SK-N-SH treated with all-trans-retinoic acid at 6 μM for 48 hours (cell line): ENCODE data around the gene EFHD1.

Source experiments
- ATAC-seq: fragments of 200-7000 bp; cut with Tn5 transposase; 3 replicates; pipeline ENCODE4 v1.9.1; 2020; ENCODE audit warnings: mild to moderate bottlenecking, moderate library complexity
- ARNTL ChIP-seq: fragments of 450-650 bp; formaldehyde crosslinking; IDR thresholded peaks from 2 replicates; pipeline ENCODE4 v1.5.0; 2020; ENCODE audit warnings: low read depth, mild to moderate bottlenecking, moderate library complexity, borderline replicate concordance
- CREB5 ChIP-seq: fragments of 250-450 bp; sonication (Bioruptor Pico); IDR thresholded peaks from 2 replicates; pipeline ENCODE4 v1.5.1; 2020; ENCODE audit warnings: low read depth, mild to moderate bottlenecking, moderate library complexity
- CSDC2 ChIP-seq: fragments of 250-450 bp; sonication (Bioruptor Pico); IDR thresholded peaks from 2 replicates; pipeline ENCODE4 v1.5.0; 2020; ENCODE audit warnings: mild to moderate bottlenecking, moderate library complexity
- CSRNP3 ChIP-seq: fragments of 250-450 bp; sonication (Bioruptor Pico); IDR thresholded peaks from 2 replicates; pipeline ENCODE4 v1.5.1; 2021; ENCODE audit warnings: mild to moderate bottlenecking, moderate library complexity
- ESRRG ChIP-seq: fragments of 250-450 bp; sonication (Bioruptor Pico); IDR thresholded peaks from 2 replicates; pipeline ENCODE4 v1.6.1; 2021; ENCODE audit warnings: mild to moderate bottlenecking
- GLIS3 ChIP-seq: fragments of 250-450 bp; sonication (Bioruptor Pico); IDR thresholded peaks from 2 replicates; pipeline ENCODE4 v1.5.0; 2020; ENCODE audit warnings: mild to moderate bottlenecking, moderate library complexity
- ISL1 ChIP-seq: fragments of 250-450 bp; sonication (Bioruptor Pico); IDR thresholded peaks from 2 replicates; pipeline ENCODE4 v2.1.2; 2022; ENCODE audit warnings: mild to moderate bottlenecking, moderate library complexity
- PPARA ChIP-seq: fragments of 250-450 bp; sonication (Bioruptor Pico); IDR thresholded peaks from 2 replicates; pipeline ENCODE4 v1.5.0; 2020; ENCODE audit warnings: mild to moderate bottlenecking, borderline replicate concordance
- RARB ChIP-seq: fragments of 250-450 bp; sonication (Bioruptor Pico); IDR thresholded peaks from 2 replicates; pipeline ENCODE4 v1.8.0; 2021; ENCODE audit warnings: mild to moderate bottlenecking, moderate library complexity
- SNAI2 ChIP-seq: fragments of 250-450 bp; sonication (Bioruptor Pico); IDR thresholded peaks from 2 replicates; pipeline ENCODE4 v1.5.0; 2020; ENCODE audit warnings: mild to moderate bottlenecking, moderate library complexity
- TCF4 ChIP-seq: fragments of 250-450 bp; sonication (Bioruptor Pico); IDR thresholded peaks from 2 replicates; pipeline ENCODE4 v1.8.0; 2021; ENCODE audit warnings: mild to moderate bottlenecking, moderate library complexity, borderline replicate concordance
- TOX ChIP-seq: fragments of 250-450 bp; sonication (Bioruptor Pico); IDR thresholded peaks from 2 replicates; pipeline ENCODE4 v1.8.0; 2021; ENCODE audit warnings: mild to moderate bottlenecking, moderate library complexity, borderline replicate concordance
- ZC3H10 ChIP-seq: fragments of 250-450 bp; sonication (Bioruptor Pico); IDR thresholded peaks from 2 replicates; pipeline ENCODE4 v1.5.1; 2021; ENCODE audit warnings: mild to moderate bottlenecking, moderate library complexity
- ZFP3 ChIP-seq: fragments of 250-450 bp; sonication (Bioruptor Pico); IDR thresholded peaks from 2 replicates; pipeline ENCODE4 v1.5.0; 2020; ENCODE audit warnings: mild to moderate bottlenecking, moderate library complexity
- ZFP30 ChIP-seq: fragments of 450-650 bp; formaldehyde crosslinking; IDR thresholded peaks from 2 replicates; pipeline ENCODE4 v1.5.0; 2022; ENCODE audit warnings: mild to moderate bottlenecking, moderate library complexity
- ZNF565 ChIP-seq: fragments of 450-650 bp; formaldehyde crosslinking; conservative IDR thresholded peaks from 2 replicates; pipeline ENCODE4 v1.5.0; 2020; ENCODE audit warnings: low read depth, mild to moderate bottlenecking, moderate library complexity
- ZNF70 ChIP-seq: fragments of 450-650 bp; formaldehyde crosslinking; IDR thresholded peaks from 2 replicates; pipeline ENCODE4 v1.5.0; 2020; ENCODE audit warnings: mild to moderate bottlenecking, moderate library complexity
- ZNF8 ChIP-seq: fragments of 450-650 bp; formaldehyde crosslinking; IDR thresholded peaks from 2 replicates; pipeline ENCODE4 v1.5.0; 2020; ENCODE audit warnings: mild to moderate bottlenecking, moderate library complexity
- TF ChIP-seq, protein P1 (sequence below): fragments of 250-450 bp; sonication (Bioruptor Pico); IDR thresholded peaks from 2 replicates; pipeline ENCODE4 v1.8.0; 2021; ENCODE audit warnings: low read depth, mild to moderate bottlenecking, moderate library complexity, borderline replicate concordance
- TF ChIP-seq, protein P2 (sequence below): fragments of 250-450 bp; sonication (Bioruptor Pico); IDR thresholded peaks from 2 replicates; pipeline ENCODE4 v1.8.0; 2020; ENCODE audit warnings: mild to moderate bottlenecking, moderate library complexity, borderline replicate concordance
- TF ChIP-seq, protein P3 (sequence below): fragments of 250-450 bp; sonication (Bioruptor Pico); IDR thresholded peaks from 2 replicates; pipeline ENCODE4 v1.5.0; 2020; ENCODE audit warnings: mild to moderate bottlenecking, moderate library complexity

The EFHD1 gene

GRCh38 chr2:232658217-232658785 is 24.9 kb downstream of the EFHD1 start:
- ATAC-seq, result 0 out of 3 replicates have a peak, but pooled peaks have one; percentile 40
- TF ChIP-seq CREB5, result no peak
- no peak for TF ChIP-seq PPARA
- TF ChIP-seq, protein P1, sequence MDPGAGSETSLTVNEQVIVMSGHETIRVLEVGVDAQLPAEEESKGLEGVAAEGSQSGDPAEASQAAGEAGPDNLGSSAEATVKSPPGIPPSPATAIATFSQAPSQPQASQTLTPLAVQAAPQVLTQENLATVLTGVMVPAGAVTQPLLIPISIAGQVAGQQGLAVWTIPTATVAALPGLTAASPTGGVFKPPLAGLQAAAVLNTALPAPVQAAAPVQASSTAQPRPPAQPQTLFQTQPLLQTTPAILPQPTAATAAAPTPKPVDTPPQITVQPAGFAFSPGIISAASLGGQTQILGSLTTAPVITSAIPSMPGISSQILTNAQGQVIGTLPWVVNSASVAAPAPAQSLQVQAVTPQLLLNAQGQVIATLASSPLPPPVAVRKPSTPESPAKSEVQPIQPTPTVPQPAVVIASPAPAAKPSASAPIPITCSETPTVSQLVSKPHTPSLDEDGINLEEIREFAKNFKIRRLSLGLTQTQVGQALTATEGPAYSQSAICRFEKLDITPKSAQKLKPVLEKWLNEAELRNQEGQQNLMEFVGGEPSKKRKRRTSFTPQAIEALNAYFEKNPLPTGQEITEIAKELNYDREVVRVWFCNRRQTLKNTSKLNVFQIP (CRISPR knock-in tag), result no peak
- no peak for TF ChIP-seq GLIS3
- no peak for TF ChIP-seq ARNTL (CRISPR knock-in tag)
- no peak for TF ChIP-seq SNAI2 (CRISPR knock-in tag)
- TF ChIP-seq, all 23 proteins: peak for 0

- no peak for ATAC-seq
- TF ChIP-seq PPARA, result no peak
- no peak for TF ChIP-seq SNAI2 (CRISPR knock-in tag)
- no peak for TF ChIP-seq ZFP30 (CRISPR knock-in tag)
- no peak for TF ChIP-seq ZFP3 (CRISPR knock-in tag)
- TF ChIP-seq ZNF70 (CRISPR knock-in tag), result no peak
- no peak for TF ChIP-seq ARNTL (CRISPR knock-in tag)
- TF ChIP-seq GLIS3, result no peak
- no peak for TF ChIP-seq CSRNP3 (CRISPR knock-in tag)
- TF ChIP-seq ZC3H10 (CRISPR knock-in tag), result no peak
- TF ChIP-seq, protein P2, sequence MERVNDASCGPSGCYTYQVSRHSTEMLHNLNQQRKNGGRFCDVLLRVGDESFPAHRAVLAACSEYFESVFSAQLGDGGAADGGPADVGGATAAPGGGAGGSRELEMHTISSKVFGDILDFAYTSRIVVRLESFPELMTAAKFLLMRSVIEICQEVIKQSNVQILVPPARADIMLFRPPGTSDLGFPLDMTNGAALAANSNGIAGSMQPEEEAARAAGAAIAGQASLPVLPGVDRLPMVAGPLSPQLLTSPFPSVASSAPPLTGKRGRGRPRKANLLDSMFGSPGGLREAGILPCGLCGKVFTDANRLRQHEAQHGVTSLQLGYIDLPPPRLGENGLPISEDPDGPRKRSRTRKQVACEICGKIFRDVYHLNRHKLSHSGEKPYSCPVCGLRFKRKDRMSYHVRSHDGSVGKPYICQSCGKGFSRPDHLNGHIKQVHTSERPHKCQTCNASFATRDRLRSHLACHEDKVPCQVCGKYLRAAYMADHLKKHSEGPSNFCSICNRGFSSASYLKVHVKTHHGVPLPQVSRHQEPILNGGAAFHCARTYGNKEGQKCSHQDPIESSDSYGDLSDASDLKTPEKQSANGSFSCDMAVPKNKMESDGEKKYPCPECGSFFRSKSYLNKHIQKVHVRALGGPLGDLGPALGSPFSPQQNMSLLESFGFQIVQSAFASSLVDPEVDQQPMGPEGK (CRISPR knock-in tag), result no peak
- TF ChIP-seq ZNF8, result no peak
- TF ChIP-seq, protein P3, sequence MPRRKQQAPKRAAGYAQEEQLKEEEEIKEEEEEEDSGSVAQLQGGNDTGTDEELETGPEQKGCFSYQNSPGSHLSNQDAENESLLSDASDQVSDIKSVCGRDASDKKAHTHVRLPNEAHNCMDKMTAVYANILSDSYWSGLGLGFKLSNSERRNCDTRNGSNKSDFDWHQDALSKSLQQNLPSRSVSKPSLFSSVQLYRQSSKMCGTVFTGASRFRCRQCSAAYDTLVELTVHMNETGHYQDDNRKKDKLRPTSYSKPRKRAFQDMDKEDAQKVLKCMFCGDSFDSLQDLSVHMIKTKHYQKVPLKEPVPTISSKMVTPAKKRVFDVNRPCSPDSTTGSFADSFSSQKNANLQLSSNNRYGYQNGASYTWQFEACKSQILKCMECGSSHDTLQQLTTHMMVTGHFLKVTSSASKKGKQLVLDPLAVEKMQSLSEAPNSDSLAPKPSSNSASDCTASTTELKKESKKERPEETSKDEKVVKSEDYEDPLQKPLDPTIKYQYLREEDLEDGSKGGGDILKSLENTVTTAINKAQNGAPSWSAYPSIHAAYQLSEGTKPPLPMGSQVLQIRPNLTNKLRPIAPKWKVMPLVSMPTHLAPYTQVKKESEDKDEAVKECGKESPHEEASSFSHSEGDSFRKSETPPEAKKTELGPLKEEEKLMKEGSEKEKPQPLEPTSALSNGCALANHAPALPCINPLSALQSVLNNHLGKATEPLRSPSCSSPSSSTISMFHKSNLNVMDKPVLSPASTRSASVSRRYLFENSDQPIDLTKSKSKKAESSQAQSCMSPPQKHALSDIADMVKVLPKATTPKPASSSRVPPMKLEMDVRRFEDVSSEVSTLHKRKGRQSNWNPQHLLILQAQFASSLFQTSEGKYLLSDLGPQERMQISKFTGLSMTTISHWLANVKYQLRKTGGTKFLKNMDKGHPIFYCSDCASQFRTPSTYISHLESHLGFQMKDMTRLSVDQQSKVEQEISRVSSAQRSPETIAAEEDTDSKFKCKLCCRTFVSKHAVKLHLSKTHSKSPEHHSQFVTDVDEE (CRISPR knock-in tag), result no peak
- no peak for TF ChIP-seq CREB5
- TF ChIP-seq CSDC2 (CRISPR knock-in tag), result no peak
- TF ChIP-seq TOX, result no peak
- no peak for TF ChIP-seq ISL1 (CRISPR knock-in tag)
- TF ChIP-seq ZNF565 (CRISPR knock-in tag), result no peak
- no peak for TF ChIP-seq RARB
- TF ChIP-seq ESRRG (CRISPR knock-in tag), result no peak
- TF ChIP-seq TCF4 (CRISPR knock-in tag), result no peak
Observed at GRCh38 chr2:232659359-232659758, 26.0 kb downstream of the EFHD1 start.
